K562 (cell line): Measurements from ENCODE around the gene OSGIN1. TPM values are rescaled to one million over a fixed set of nuclear protein-coding genes. Genes with fewer than 3 reads are reported as not detected.
A peak's percentile ranks its signal among the peaks of the same experiment; 100 is the strongest.

ENCODE experiments used
- CBFA2T2 ChIP-seq: fragments of 450-650 bp; conservative IDR thresholded peaks from 2 replicates; pipeline ENCODE4 v1.6.1; 2017; ENCODE audit warnings: mild to moderate bottlenecking
- FOXJ3 ChIP-seq: sonication (generic); formaldehyde crosslinking; IDR thresholded peaks from 2 replicates; pipeline ENCODE4 v1.4.0; 2020; ENCODE audit warnings: mild to moderate bottlenecking, missing genetic modification reagents
- FOXP4 ChIP-seq: sonication (generic); formaldehyde crosslinking; IDR thresholded peaks from 2 replicates; pipeline ENCODE4 v1.8.0; 2022; ENCODE audit warnings: mild to moderate bottlenecking, missing genetic modification reagents, borderline replicate concordance
- FUS ChIP-seq: fragments of 200-400 bp; formaldehyde crosslinking; optimal IDR thresholded peaks from 2 replicates; pipeline ENCODE3; 2017; ENCODE audit warnings: low read depth, low read length
- GATA2 ChIP-seq: sonication (generic); formaldehyde crosslinking; IDR thresholded peaks from 2 replicates; pipeline ENCODE4 v1.4.0; 2020; ENCODE audit warnings: mild to moderate bottlenecking, missing genetic modification reagents
- GATAD2A ChIP-seq: fragments of 450-650 bp; IDR thresholded peaks from 2 replicates; pipeline ENCODE4 v1.6.1; 2017
- HDAC6 ChIP-seq: IDR thresholded peaks from 2 replicates; pipeline ENCODE4 v1.6.1; 2012; ENCODE audit warnings: low read depth, mild to moderate bottlenecking, control low read depth, inconsistent platforms, low read length, moderate library complexity
- HIVEP1 ChIP-seq: fragments of 250-450 bp; sonication (Bioruptor Pico); IDR thresholded peaks from 2 replicates; pipeline ENCODE4 v1.4.0; 2020; ENCODE audit warnings: mild to moderate bottlenecking
- OTX1 ChIP-seq: fragments of 450-650 bp; formaldehyde crosslinking; IDR thresholded peaks from 2 replicates; pipeline ENCODE4 v1.4.0; 2022; ENCODE audit warnings: mild to moderate bottlenecking
- PBX2 ChIP-seq, 2 experiments: IDR thresholded peaks in 1 of 2; conservative IDR thresholded peaks in 1 of 2; 2 replicates each; pipeline ENCODE4 v1.6.1; 2016; ENCODE audit warnings: low read depth in 2 of 2, mild to moderate bottlenecking in 1 of 2, missing compliant biosample characterization in 1 of 2, missing genetic modification characterization in 1 of 2, moderate library complexity in 1 of 2
- SRF ChIP-seq, 2 experiments: fragments of 250-450, 450-650 bp in 1 of 2; sonication (Bioruptor Pico) in 1 of 2; sonication (generic) in 1 of 2; formaldehyde crosslinking; IDR thresholded peaks; 2 replicates each; pipeline versions ENCODE4 v1.5.0 to v1.5.1; 2020 to 2022; ENCODE audit warnings: mild to moderate bottlenecking in 1 of 2, missing genetic modification reagents in 1 of 2
- ZNF740 ChIP-seq, 3 experiments: fragments of 200-800 bp in 1 of 3; sonication (Bioruptor generic) in 1 of 3; sonication (generic) in 1 of 3; formaldehyde crosslinking in 1 of 3; IDR thresholded peaks; 2 replicates each; pipeline versions ENCODE4 v1.6.1 to v1.8.0; 2016 to 2022; ENCODE audit warnings: mild to moderate bottlenecking in 2 of 3, missing compliant biosample characterization in 2 of 3, missing genetic modification characterization in 2 of 3, missing genetic modification reagents in 1 of 3
- polyA plus RNA-seq, 8 experiments: library from polyadenylated mRNA; depleted of rRNA in 4 of 8; stranded (reverse) in 5 of 8; unstranded in 3 of 8; fragments of >200 nt; fragmentation: Nextera tagmentation in 2 of 8; fragmentation: Illumina TruSeq in 1 of 8; extraction: Ambion mirVana in 2 of 8; extraction: Trizol in 1 of 8; gene quantifications; 2 replicates each; pipeline versions ENCODE4 v1.2.1 to v1.2.3, GENCODE V29; 2011 to 2014; ENCODE audit warnings: inconsistent platforms in 1 of 8, missing spikeins in 1 of 8
- total RNA-seq, 7 experiments: library from RNA; depleted of rRNA in 6 of 7; stranded (reverse); fragments of >200 nt in 6 of 7; fragmentation: Illumina TruSeq in 2 of 7; extraction: Trizol in 2 of 7; gene quantifications; 2 replicates each; pipeline versions ENCODE4 v1.2.1 to v1.2.3, GENCODE V29; 2011 to 2021; ENCODE audit warnings: low replicate concordance in 1 of 7
- TF ChIP-seq, protein P1 (sequence below): fragments of 250-450 bp; sonication (Bioruptor Pico); IDR thresholded peaks from 2 replicates; pipeline ENCODE4 v1.4.0; 2020
- TF ChIP-seq, protein P2 (sequence below): sonication (generic); formaldehyde crosslinking; IDR thresholded peaks from 2 replicates; pipeline ENCODE4 v1.8.1; 2023; ENCODE audit warnings: mild to moderate bottlenecking, missing genetic modification reagents

Gene OSGIN1
- total and polyA plus RNA-seq, 9 of the 15 experiments (the other 6 are each of a cell fraction or from before 2014, with no cell fraction given) = 0.03 to 3.6 (median 1.6) TPM

- TF ChIP-seq HDAC6 (no peak), GATA2 (no peak), FUS (no peak), OTX1 (no peak), PBX2 (CRISPR knock-in tag; IDR thresholded peaks at IDR 0.05; ENCODE audit: low read depth) (no peak), PBX2 (tag; conservative IDR thresholded peaks at IDR 0.05; ENCODE audit: low read depth) (peak; percentile 56), ZNF740 (CRISPR knock-in tag; IDR thresholded peaks at IDR 0.05) (no peak), ZNF740 (tag; IDR thresholded peaks at IDR 0.05) (no peak), HIVEP1 (no peak), SRF (CRISPR knock-in tag; IDR thresholded peaks at IDR 0.05) (no peak), FOXJ3 (CRISPR knock-in tag) (no peak), GATAD2A (no peak), FOXP4 (CRISPR knock-in tag) (no peak), CBFA2T2 (peak; percentile 51)
- TF ChIP-seq, protein P1, sequence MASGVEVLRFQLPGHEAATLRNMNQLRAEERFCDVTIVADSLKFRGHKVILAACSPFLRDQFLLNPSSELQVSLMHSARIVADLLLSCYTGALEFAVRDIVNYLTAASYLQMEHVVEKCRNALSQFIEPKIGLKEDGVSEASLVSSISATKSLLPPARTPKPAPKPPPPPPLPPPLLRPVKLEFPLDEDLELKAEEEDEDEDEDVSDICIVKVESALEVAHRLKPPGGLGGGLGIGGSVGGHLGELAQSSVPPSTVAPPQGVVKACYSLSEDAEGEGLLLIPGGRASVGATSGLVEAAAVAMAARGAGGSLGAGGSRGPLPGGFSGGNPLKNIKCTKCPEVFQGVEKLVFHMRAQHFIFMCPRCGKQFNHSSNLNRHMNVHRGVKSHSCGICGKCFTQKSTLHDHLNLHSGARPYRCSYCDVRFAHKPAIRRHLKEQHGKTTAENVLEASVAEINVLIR (CRISPR knock-in tag) = no peak
- TF ChIP-seq, protein P2, sequence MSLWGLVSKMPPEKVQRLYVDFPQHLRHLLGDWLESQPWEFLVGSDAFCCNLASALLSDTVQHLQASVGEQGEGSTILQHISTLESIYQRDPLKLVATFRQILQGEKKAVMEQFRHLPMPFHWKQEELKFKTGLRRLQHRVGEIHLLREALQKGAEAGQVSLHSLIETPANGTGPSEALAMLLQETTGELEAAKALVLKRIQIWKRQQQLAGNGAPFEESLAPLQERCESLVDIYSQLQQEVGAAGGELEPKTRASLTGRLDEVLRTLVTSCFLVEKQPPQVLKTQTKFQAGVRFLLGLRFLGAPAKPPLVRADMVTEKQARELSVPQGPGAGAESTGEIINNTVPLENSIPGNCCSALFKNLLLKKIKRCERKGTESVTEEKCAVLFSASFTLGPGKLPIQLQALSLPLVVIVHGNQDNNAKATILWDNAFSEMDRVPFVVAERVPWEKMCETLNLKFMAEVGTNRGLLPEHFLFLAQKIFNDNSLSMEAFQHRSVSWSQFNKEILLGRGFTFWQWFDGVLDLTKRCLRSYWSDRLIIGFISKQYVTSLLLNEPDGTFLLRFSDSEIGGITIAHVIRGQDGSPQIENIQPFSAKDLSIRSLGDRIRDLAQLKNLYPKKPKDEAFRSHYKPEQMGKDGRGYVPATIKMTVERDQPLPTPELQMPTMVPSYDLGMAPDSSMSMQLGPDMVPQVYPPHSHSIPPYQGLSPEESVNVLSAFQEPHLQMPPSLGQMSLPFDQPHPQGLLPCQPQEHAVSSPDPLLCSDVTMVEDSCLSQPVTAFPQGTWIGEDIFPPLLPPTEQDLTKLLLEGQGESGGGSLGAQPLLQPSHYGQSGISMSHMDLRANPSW = no peak
Measured at GRCh38 chr16:84007965-84008364, 54.9 kb downstream of the OSGIN1 start (continued).
